HEK293T (cell line): Measurements from ENCODE around the gene TEAD2.
"Not testable (repeated sequence)": the region's sequence is repeated elsewhere in the genome, so short reads cannot be mapped to it uniquely, and the experiment has no call there.

Source experiments
- CTCF ChIA-PET: fragments of 350-600 bp; formaldehyde crosslinking; extraction: SDS; loops from one replicate; lab custom pipeline; 2021; ENCODE audit warnings: antibody characterized with exemption, inconsistent platforms; lab: Yijun Ruan, JAX
- POLR2A ChIA-PET: fragments of 350-600 bp; formaldehyde crosslinking; extraction: SDS; loops from one replicate; lab custom pipeline; 2020; ENCODE audit warnings: antibody characterized with exemption, inconsistent platforms; lab: Yijun Ruan, JAX
- DNase-seq: peaks from one replicate; pipeline ENCODE4 v3.0.0; 2012; ENCODE audit warnings: mixed read lengths; ENCODE audit errors: extremely low spot score
- ARNT ChIP-seq: fragments of 450-650 bp; IDR thresholded peaks from 2 replicates; pipeline ENCODE4 v1.6.1; 2017; ENCODE audit warnings: mild to moderate bottlenecking
- BHLHE40 ChIP-seq: fragments of 450-650 bp; IDR thresholded peaks from 2 replicates; pipeline ENCODE4 v1.6.1; 2016; ENCODE audit warnings: mild to moderate bottlenecking, moderate library complexity, borderline replicate concordance
- CTBP1 ChIP-seq: fragments of 450-650 bp; IDR thresholded peaks from 2 replicates; pipeline ENCODE4 v1.6.1; 2016; ENCODE audit warnings: borderline replicate concordance
- ELF4 ChIP-seq: fragments of 450-650 bp; IDR thresholded peaks from 2 replicates; pipeline ENCODE4 v1.6.1; 2017; ENCODE audit warnings: antibody characterized with exemption
- FOXA1 ChIP-seq: fragments of 450-650 bp; IDR thresholded peaks from 2 replicates; pipeline ENCODE4 v1.6.1; 2016; ENCODE audit warnings: mild to moderate bottlenecking
- FOXK2 ChIP-seq: fragments of 450-650 bp; IDR thresholded peaks from 2 replicates; pipeline ENCODE4 v1.6.1; 2016; ENCODE audit warnings: mild to moderate bottlenecking
- FOXM1 ChIP-seq: fragments of 450-650 bp; IDR thresholded peaks from 2 replicates; pipeline ENCODE4 v1.6.1; 2017; ENCODE audit warnings: mild to moderate bottlenecking, borderline replicate concordance
- HDGF ChIP-seq: fragments of 450-650 bp; IDR thresholded peaks from 2 replicates; pipeline ENCODE4 v1.6.1; 2017; ENCODE audit warnings: antibody characterized with exemption, borderline replicate concordance
- L3MBTL2 ChIP-seq: fragments of 450-650 bp; conservative IDR thresholded peaks from 2 replicates; pipeline ENCODE4 v1.6.1; 2016; ENCODE audit warnings: mild to moderate bottlenecking
- LEF1 ChIP-seq: fragments of 450-650 bp; IDR thresholded peaks from 2 replicates; pipeline ENCODE4 v1.6.1; 2017; ENCODE audit warnings: mild to moderate bottlenecking, borderline replicate concordance
- NFRKB ChIP-seq: fragments of 450-650 bp; IDR thresholded peaks from 2 replicates; pipeline ENCODE4 v1.6.1; 2016; ENCODE audit warnings: mild to moderate bottlenecking, moderate library complexity
- PKNOX1 ChIP-seq: fragments of 450-650 bp; IDR thresholded peaks from 2 replicates; pipeline ENCODE4 v1.6.1; 2016
- SP1 ChIP-seq: fragments of 450-650 bp; IDR thresholded peaks from 2 replicates; pipeline ENCODE4 v1.6.1; 2017
- SUZ12 ChIP-seq: fragments of 450-650 bp; IDR thresholded peaks from 2 replicates; pipeline ENCODE4 v1.6.1; 2016; ENCODE audit warnings: mild to moderate bottlenecking
- TARDBP ChIP-seq: fragments of 450-650 bp; IDR thresholded peaks from 2 replicates; pipeline ENCODE4 v1.6.1; 2016
- ZNF384 ChIP-seq: fragments of 450-650 bp; IDR thresholded peaks from 2 replicates; pipeline ENCODE4 v1.6.1; 2016

TEAD2 gene

GRCh38 chr19:49378512-49378911 lies 16.3 kb upstream of the TEAD2 start:
- ChIA-PET CTCF (interaction anchor here (0.6 kb wide), 1 partner anchor 405 kb away, joined by 3 read pairs; no protein-coding TSS in a partner anchor), POLR2A (no interaction called here)
- TF ChIP-seq CTBP1 (no peak), TARDBP (no peak), BHLHE40 (no peak), FOXA1 (no peak), ELF4 (no peak), PKNOX1 (no peak), ARNT (no peak), SP1 (no peak), NFRKB (no peak), ZNF384 (no peak), LEF1 (no peak), FOXK2 (no peak), FOXM1 (no peak), HDGF (no peak)

GRCh38 chr19:49374665-49375434 lies 12.6 kb upstream of the TEAD2 start:
- TF ChIP-seq NFRKB, result no peak
- TF ChIP-seq SP1, result no peak
- no peak for TF ChIP-seq ELF4
- no peak for TF ChIP-seq ZNF384
- no peak for TF ChIP-seq FOXM1
- TF ChIP-seq FOXK2, result no peak
- TF ChIP-seq ARNT, result no peak
- ChIA-PET POLR2A (interaction anchor here (0.6 to 1.5 kb wide), 4 partner anchors 11 to 593 kb away, joined by 3 to 5 read pairs (median 4); partner anchors contain the start of genes ALDH16A1, DKKL1 and PIH1D1), CTCF (interaction anchor here (0.5 kb wide), 1 partner anchor 16 kb away, joined by 4 read pairs; no protein-coding TSS in a partner anchor)
- no peak for DNase-seq

More at GRCh38 chr19:49378512-49378911, 16.3 kb upstream of the TEAD2 start:
- DNase-seq, result no peak

- DNase-seq, CTCF ChIA-PET, POLR2A ChIA-PET: not testable (repeated sequence)
Observed at GRCh38 chr19:49373174-49373573, 11.0 kb upstream of the TEAD2 start.

GRCh38 chr19:49371184-49371583 lies 9.0 kb upstream of the TEAD2 start:
- POLR2A ChIA-PET, result no interaction called here
- DNase-seq, result no peak
- CTCF ChIA-PET, result no interaction called here
- TF ChIP-seq HDGF (no peak), FOXM1 (no peak)

- no peak for DNase-seq
- CTCF ChIA-PET, result no interaction called here
- POLR2A ChIA-PET, result no interaction called here
- TF ChIP-seq ELF4 (no peak), TARDBP (no peak), FOXA1 (no peak), PKNOX1 (no peak), ZNF384 (no peak), BHLHE40 (no peak), ARNT (no peak), NFRKB (no peak), FOXK2 (no peak), HDGF (no peak), SP1 (no peak), L3MBTL2 (no peak), CTBP1 (no peak), FOXM1 (no peak), LEF1 (no peak)
Observed at GRCh38 chr19:49368711-49369358, 6.6 kb upstream of the TEAD2 start.

- TF ChIP-seq SUZ12 (no peak), PKNOX1 (no peak), HDGF (no peak), LEF1 (no peak), BHLHE40 (no peak), CTBP1 (no peak), SP1 (no peak)
- POLR2A ChIA-PET, result no interaction called here
- no peak for DNase-seq
- CTCF ChIA-PET, result no interaction called here
Observed at GRCh38 chr19:49366110-49366509, 3.9 kb upstream of the TEAD2 start.
